Fibroblast of gingiva (primary cell): ENCODE measurements around the gene AGA.

Source experiments
- DNase-seq: peaks from one replicate; pipeline ENCODE4 v3.0.0-alpha.2; 2011; ENCODE audit warnings: low read depth

The AGA gene

GRCh38 chr4:177386278-177386815, 55.9 kb downstream of the AGA start:
- DNase-seq = no peak

DNA sequence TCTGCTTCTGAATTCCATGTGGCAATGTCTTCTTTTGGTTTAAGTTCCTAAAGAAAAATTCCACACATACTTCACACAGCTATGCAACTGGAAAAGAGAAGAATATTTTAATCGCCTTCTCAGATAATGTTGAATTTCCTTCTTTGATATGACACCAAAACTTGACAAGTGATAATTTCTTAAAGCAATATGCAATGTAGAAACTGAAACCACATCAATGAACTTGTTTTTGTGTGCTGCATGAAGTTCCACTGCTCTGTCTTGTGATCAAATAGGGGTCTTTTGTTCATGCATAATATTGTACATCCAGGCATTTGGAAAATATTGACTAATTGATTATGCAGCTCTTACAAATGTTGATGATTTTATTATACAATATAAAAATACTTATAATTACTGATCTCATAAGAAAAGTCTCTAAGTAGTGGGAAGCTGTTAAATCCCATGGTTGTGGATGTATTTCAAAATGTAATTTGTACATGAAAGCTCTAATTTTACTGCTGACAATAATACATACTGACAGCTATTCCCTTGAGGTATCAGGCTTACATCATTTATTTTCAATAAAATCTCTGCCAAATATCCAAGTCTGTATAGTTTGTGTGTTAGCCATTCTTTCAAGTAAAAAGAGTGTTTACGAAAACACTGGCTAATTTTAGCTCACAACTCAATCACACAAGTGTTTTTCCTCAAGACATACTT, 56.5 kb downstream of the AGA start:
- DNase-seq = peak; percentile 21

GRCh38 chr4:177384856-177385397, 57.3 kb downstream of the AGA start:
- DNase-seq = peak; percentile 5

DNA sequence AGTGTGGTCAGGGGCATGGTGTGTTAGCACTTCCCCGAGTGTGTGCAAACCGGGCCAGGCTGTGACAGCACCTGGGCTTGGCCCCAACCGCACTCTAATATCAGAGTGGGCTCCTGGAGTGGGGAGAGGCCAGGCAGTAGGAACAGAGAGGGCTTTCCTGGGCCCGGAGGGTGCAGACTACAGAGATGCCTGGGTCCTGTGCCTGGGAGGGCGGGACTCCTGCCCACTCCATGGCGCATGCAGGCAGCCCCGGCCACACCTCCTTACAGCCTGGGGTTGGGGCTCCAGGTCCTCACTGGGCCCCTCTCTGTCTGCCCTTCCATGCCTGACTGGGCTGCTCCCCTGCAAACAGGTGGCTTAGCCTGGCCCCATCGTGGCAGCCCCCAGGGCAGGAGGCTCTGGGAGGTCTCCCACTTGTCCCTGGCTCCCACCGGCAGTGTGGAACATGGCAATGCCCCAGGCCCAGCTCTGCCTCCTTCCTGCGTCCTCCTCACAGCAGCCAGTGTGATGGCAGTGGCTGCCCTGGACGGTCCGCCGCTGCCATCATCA, 60.4 kb downstream of the AGA start:
- no peak for DNase-seq
